Erythroblast (primary cell): ENCODE results near the gene MPRIP.
A peak's percentile ranks its signal among the peaks of the same experiment; 100 is the strongest.

Source experiments
- GATA1 ChIP-seq: IDR thresholded peaks from 2 replicates; pipeline ENCODE4 v1.6.1; 2011; ENCODE audit warnings: low read depth, mild to moderate bottlenecking, control low read depth, low read length, moderate library complexity
- POLR2A ChIP-seq: IDR thresholded peaks from 2 replicates; pipeline ENCODE4 v1.6.1; 2011; ENCODE audit warnings: mild to moderate bottlenecking, low read length

DNA sequence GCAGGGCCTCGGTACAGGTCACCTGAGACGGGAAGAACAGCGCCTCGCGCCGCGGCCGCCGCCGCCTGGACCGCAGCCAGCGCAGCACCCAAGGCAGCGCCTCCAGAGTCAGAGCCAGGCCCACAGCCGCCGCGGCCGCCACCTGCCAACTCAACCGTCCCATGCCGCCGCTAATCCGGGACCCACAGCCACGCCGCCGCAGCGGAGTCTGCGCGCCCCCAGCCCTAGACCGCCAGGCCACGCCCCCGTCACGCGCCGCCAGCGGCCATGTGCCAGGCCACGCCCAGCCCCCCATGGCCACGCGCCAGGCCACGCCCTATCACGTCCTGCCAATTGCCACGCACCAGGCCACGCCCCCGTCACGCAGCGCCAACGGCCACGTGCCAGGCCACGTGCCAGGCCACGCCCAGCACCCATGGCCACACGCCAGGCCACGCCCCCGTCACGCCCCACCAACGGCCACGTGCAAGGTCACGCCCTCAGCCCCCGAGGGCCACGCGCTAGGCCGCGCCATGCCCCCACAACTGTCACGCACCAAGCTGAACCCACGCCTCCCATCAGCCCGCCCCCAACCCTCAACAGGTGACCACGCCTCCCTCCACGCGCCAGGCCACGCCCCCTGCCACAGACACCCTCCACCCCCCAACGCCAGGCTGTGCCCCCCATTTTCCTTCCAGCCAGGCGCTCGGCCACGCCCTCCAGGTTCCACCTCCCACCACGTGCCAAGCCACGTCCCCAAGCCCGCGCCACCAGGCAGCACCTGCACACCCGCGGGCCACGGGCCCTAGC lies 164.1 kb downstream of the MPRIP start, which contains the start of gene PLD6:
- TF ChIP-seq POLR2A = peak; percentile 49
- no peak for TF ChIP-seq GATA1
